Esophagus muscularis mucosa (tissue), 4 donors: Measurements from ENCODE around the gene LSM11. TPM values are rescaled to one million over a fixed set of nuclear protein-coding genes. Genes with fewer than 3 reads are reported as not detected.

ENCODE experiments used
- DNase-seq: peaks from one replicate; pipeline ENCODE4 v3.0.0-alpha.2; 2017; ENCODE audit errors: extremely low spot score
- H3K27ac ChIP-seq, 4 donors: fragments of 200-600 bp; sonication (generic); replicated peaks in 1 of 4; 1 replicate in 3 of 4; 2 replicates in 1 of 4; pipeline ENCODE4 v1.5.1; 2016 to 2019; ENCODE audit warnings: mild to moderate bottlenecking in 1 of 4
- H3K27me3 ChIP-seq, 4 donors: fragments of 200-600 bp; sonication (generic); one replicate each; pipeline versions ENCODE4 v1.5.1 to v1.6.0; 2016 to 2019
- H3K36me3 ChIP-seq, 4 donors: fragments of 200-600 bp; sonication (generic); one replicate each; pipeline ENCODE4 v1.5.1; 2016 to 2019
- H3K4me1 ChIP-seq, 4 donors: fragments of 200-600 bp; sonication (generic); one replicate each; pipeline ENCODE4 v1.5.1; 2016 to 2019
- H3K4me3 ChIP-seq, 4 donors: fragments of 200-600 bp; sonication (generic); 1 replicate in 2 of 4; 2 replicates in 2 of 4; pipeline ENCODE4 v1.5.1; 2016 to 2019; ENCODE audit warnings: mild to moderate bottlenecking in 4 of 4, moderate library complexity in 1 of 4
- H3K9me3 ChIP-seq, 4 donors: fragments of 200-600 bp; sonication (generic); 1 replicate in 3 of 4; 2 replicates in 1 of 4; pipeline ENCODE4 v1.5.1; 2016 to 2019
- EP300 ChIP-seq: sonication (generic); formaldehyde crosslinking; IDR thresholded peaks from one replicate; pipeline ENCODE4 v1.6.1; 2017; ENCODE audit warnings: antibody characterized with exemption
- POLR2A ChIP-seq: fragments of 450-650 bp; IDR thresholded peaks from one replicate; pipeline ENCODE4 v1.6.1; 2017; ENCODE audit warnings: antibody characterized with exemption, moderate library complexity, mild to moderate bottlenecking, low read depth
- POLR2AphosphoS5 ChIP-seq, 2 donors: sonication (generic); formaldehyde crosslinking; IDR thresholded peaks; one replicate each; pipeline ENCODE4 v1.6.1; 2017; ENCODE audit warnings: antibody characterized with exemption in 2 of 2
- WGBS: methylation state at CpG from one replicate; pipeline ENCODE4 v1.1.5; 2018; 5-methylcytosine and 5-hydroxymethylcytosine counted together
- intact Hi-C: fragments of 100-400 bp; cut with DNase I; formaldehyde crosslinking; loops from one replicate; pipeline ENCODE4 v1.15.1; 2023
- total RNA-seq, 4 donors: library from RNA; depleted of rRNA; stranded (reverse); fragments of >200 nt; gene quantifications; one replicate each; pipeline versions ENCODE4 v1.1.0 to v1.2.1, GENCODE V29; 2016
- TF ChIP-seq, protein P1 (sequence below), 3 experiments: fragments of 200-600 bp in 2 of 3; fragments of 450-650 bp in 1 of 3; sonication (generic) in 2 of 3; IDR thresholded peaks; one replicate each; pipeline ENCODE4 v1.5.1; 2017 to 2019; ENCODE audit warnings: antibody characterized with exemption in 3 of 3, mild to moderate bottlenecking in 2 of 3, moderate library complexity in 1 of 3

LSM11 gene
- total RNA-seq, 4 donors from 2014 or later = 22.4 to 53.7 (median 33.7) TPM

DNA sequence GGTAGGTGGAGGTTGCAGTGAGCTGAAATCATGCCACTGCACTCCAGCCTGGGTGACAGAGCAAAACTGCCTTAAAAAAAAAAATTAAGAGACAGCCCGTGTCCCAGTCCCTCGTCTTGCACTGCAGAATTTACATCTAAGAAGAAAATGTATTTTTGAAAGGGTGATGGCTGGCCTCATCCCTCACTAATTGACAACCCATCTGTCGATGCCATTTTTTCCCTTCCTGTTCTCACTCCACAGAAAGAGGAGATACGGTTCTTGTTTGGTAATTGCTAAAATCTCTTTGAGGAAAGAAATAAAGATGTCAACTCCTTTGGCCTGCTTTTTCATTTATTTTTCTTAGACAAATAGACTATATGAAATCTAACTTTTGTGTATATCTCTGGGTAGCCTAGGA, 2.4 kb upstream of the LSM11 start:
- no peak for DNase-seq
- no peak overlapping the region for H3K4me3 ChIP-seq
- no peaks in the 10 kb centered on the region for H3K9me3 ChIP-seq
- WGBS = 70% methylated on average over 4 of the region's 4 CpGs
- peaks cover 11 to 25% (median 22%) of the 10 kb centered on the region in 4 donors for H3K4me1 ChIP-seq
- no peak overlapping the region for H3K27ac ChIP-seq
- no peaks in the 10 kb centered on the region for H3K27me3 ChIP-seq
- no peak for TF ChIP-seq POLR2AphosphoS5 (IDR thresholded peaks at IDR 0.05)
- peaks cover 18 to 42% (median 31%) of the 10 kb centered on the region in 4 donors for H3K36me3 ChIP-seq
- intact Hi-C loops = loop anchor here (10.0 kb wide), 2 partner anchors 176 to 376 kb away; no protein-coding TSS in a partner anchor

DNA sequence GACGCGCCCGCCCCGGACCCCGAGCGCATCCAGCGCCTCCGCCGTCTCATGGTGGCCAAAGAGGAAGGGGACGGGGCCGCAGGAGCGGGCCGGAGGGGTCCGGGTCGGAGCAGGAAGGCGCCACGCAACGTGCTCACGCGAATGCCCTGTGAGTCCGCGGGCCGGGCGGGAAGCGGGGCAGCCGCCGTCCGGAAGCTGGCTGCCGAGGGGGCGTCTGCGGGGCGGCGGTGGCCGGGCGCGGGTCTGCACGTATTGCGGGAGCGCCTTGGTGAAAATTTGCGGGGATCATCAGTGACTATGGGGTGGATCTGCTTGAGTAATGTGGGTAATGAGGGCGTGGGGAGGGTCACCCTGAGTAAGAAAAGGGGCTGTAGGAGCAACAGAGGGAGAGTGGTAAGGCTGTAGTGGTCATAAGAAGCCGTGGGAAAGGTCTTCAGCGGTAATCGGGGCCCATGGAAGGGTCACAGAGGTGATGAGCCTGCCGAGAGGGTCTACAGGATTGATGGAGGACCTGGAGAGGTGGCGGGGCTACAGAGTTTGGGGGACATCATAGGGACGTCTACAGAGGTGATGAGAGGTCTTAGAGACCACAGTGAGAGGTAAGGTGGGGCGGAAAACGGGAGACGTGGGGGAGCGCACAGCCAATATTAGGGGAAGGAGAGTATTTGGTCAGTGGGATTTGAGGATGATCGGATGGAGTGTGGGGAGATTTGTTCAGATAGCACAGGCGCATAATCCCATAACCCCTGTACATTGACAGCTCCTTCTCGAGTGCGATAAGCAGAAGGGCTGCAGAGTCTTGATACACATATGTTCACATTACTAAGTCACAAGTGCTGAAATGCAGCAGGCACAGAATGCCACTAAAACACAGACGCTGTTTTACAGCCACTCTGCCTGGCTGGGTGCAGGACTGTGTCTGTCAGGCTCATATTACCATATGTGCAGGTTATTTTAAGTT, 819 bp downstream of the LSM11 start:
- H3K27me3 ChIP-seq = no peaks in the 10 kb centered on the region
- no peak for DNase-seq
- intact Hi-C loops = loop anchor here (10.0 kb wide), 2 partner anchors 180 to 380 kb away; no protein-coding TSS in a partner anchor
- H3K4me1 ChIP-seq = peaks cover 11 to 57% (median 54%) of the 10 kb centered on the region in 4 donors
- H3K4me3 ChIP-seq = peak overlapping the region; percentile 88 to 99 (median 95)
- TF ChIP-seq, protein P1, sequence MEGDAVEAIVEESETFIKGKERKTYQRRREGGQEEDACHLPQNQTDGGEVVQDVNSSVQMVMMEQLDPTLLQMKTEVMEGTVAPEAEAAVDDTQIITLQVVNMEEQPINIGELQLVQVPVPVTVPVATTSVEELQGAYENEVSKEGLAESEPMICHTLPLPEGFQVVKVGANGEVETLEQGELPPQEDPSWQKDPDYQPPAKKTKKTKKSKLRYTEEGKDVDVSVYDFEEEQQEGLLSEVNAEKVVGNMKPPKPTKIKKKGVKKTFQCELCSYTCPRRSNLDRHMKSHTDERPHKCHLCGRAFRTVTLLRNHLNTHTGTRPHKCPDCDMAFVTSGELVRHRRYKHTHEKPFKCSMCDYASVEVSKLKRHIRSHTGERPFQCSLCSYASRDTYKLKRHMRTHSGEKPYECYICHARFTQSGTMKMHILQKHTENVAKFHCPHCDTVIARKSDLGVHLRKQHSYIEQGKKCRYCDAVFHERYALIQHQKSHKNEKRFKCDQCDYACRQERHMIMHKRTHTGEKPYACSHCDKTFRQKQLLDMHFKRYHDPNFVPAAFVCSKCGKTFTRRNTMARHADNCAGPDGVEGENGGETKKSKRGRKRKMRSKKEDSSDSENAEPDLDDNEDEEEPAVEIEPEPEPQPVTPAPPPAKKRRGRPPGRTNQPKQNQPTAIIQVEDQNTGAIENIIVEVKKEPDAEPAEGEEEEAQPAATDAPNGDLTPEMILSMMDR (IDR thresholded peaks at IDR 0.05) = no peak
- TF ChIP-seq EP300 = no peak
- 8% methylated on average over 23 of the region's 56 CpGs for WGBS
- peaks cover 6 to 10% (median 7%) of the 10 kb centered on the region in 4 donors for H3K36me3 ChIP-seq
- H3K9me3 ChIP-seq = no peaks in the 10 kb centered on the region
- H3K27ac ChIP-seq = peak overlapping the region; percentile 89 to 96 (median 92)

DNA sequence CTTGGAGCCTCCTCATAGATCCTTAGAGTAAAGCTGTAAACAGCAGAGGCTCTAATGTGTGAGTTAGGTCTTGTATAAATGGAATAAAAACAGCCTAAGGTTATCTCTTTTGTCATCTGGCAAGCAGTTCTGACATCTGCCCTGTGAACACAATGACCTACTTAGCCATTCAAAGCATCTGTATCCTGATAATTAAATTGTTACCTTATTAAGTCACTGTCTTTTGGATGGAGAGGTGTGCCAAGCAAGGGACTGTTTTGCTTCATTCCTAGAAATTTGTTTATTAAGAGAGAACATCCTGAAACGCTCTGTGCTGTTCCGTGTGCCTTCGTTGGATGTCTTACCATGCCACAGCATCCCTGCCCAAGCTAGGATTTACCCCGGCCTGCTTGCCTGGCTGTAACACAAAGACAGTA, 1.5 kb downstream of the LSM11 start:
- DNase-seq = no peak
- Histone ChIP-seq H3K9me3 (no peaks in the 10 kb centered on the region), H3K27ac (peak overlapping the region; percentile 89 to 96 (median 92)), H3K27me3 (no peaks in the 10 kb centered on the region), H3K36me3 (peaks cover 0 to 3% (median 1%) of the 10 kb centered on the region in 4 donors), H3K4me1 (peaks cover 11 to 64% (median 61%) of the 10 kb centered on the region in 4 donors), H3K4me3 (peak overlapping the region; percentile 88 to 99 (median 95))
- TF ChIP-seq POLR2A = no peak
- TF ChIP-seq, protein P1 (IDR thresholded peaks at IDR 0.05) = no peak
- peak; percentile 86 to 87 for TF ChIP-seq POLR2AphosphoS5 (IDR thresholded peaks at IDR 0.05)
- TF ChIP-seq EP300 = peak; percentile 33
- intact Hi-C loops = loop anchor here (10.0 kb wide), 2 partner anchors 180 to 380 kb away; no protein-coding TSS in a partner anchor
- 73% methylated on average over 4 of the region's 4 CpGs for WGBS

DNA sequence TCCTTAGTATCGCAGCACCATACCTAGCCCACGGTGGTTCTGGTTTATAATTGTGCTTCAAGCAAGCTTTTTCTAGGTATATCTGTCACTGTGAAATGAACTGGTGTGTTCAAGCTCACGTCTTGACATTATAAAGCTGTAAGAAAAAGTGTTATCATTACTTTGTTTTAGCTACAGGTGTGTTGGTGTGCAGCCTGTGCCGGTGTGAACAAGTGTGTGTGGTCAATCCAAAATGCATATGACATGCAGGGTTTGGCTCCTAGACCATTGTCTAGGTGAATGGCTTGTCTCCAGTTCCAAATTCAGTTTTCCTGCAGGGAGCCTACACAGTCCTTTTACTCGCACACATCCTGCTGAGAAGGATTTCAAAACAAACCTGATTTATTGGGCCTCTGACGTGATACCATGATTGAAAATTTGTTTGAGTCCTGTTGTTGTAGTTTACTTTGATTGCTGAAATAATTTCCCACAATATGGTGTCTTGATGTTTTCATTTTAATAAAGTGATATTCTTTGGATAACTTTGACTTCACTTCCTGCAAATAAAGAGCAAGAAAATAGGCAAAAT, 3.7 kb downstream of the LSM11 start:
- H3K27ac ChIP-seq = peak overlapping the region; percentile 89 to 96 (median 92)
- no peaks in the 10 kb centered on the region for H3K27me3 ChIP-seq
- H3K4me1 ChIP-seq = peaks cover 11 to 77% (median 74%) of the 10 kb centered on the region in 4 donors
- intact Hi-C loops = loop anchor here (10.0 kb wide), 2 partner anchors 182 to 382 kb away; no protein-coding TSS in a partner anchor
- TF ChIP-seq POLR2A (no peak), EP300 (no peak), POLR2AphosphoS5 (IDR thresholded peaks at IDR 0.05) (no peak)
- TF ChIP-seq, protein P1 (IDR thresholded peaks at IDR 0.05) = no peak
- no peak for DNase-seq
- H3K4me3 ChIP-seq = peak overlapping the region in 1 of 4 donors; percentile 3
- peaks cover 9 to 12% (median 11%) of the 10 kb centered on the region in 4 donors for H3K36me3 ChIP-seq
- 65% methylated on average over 6 of the region's 6 CpGs for WGBS
- H3K9me3 ChIP-seq = no peaks in the 10 kb centered on the region
